ENCODE data around the gene DYNC1LI1. TPM values are rescaled to one million over a fixed set of nuclear protein-coding genes. Genes with fewer than 3 reads are reported as not detected.

The DYNC1LI1 gene
- total and polyA plus RNA-seq, 2 of the 4 experiments (the other 2 are of a cell fraction): 25.2 to 30.8 TPM

GRCh38 chr3:32488474-32489008 lies 82.1 kb downstream of the DYNC1LI1 start:
- no TSS peak for BruUV-seq (replicated peaks)
- no peaks in the 10 kb centered on the region for H3K27me3 ChIP-seq (ENCODE audit: control insufficient read depth, insufficient read depth, low read length)
- H2BK15ac ChIP-seq (ENCODE audit: low read depth, low read length): no peak overlapping the region
- no peak overlapping the region for H4K5ac ChIP-seq (ENCODE audit: low read depth, low read length)
- H3K4me3 ChIP-seq (ENCODE audit: insufficient read depth, low read depth, low read length): no peak overlapping the region
- H2AK9ac ChIP-seq (replicated peaks; ENCODE audit: low read depth, low read length, poor library complexity): no peak overlapping the region
- ChIA-PET POLR2A (ENCODE audit: unreplicated experiment) (no interaction called here), CTCF (interaction anchor here (0.6 kb wide), 1 partner anchor 380 kb away, joined by 3 read pairs; no protein-coding TSS in a partner anchor)
- H3K9ac ChIP-seq (ENCODE audit: low read depth, low read length): no peak overlapping the region
- WGBS, 2 experiments (ENCODE audit: extremely low coverage in 2 of 2, insufficient read length in 1 of 2): no CpG with 5 or more reads among the region's 3 CpGs
- H2BK5ac ChIP-seq (ENCODE audit: low read depth, low read length, poor library complexity, severe bottlenecking): no peak overlapping the region
- peaks cover 4% of the 10 kb centered on the region for H3K4me1 ChIP-seq (ENCODE audit: control insufficient read depth, insufficient read depth, low read length)
- H3K79me1 ChIP-seq (ENCODE audit: low read depth in 1 of 2, low read length in 2 of 2): peaks cover 18 to 30% of the 10 kb centered on the region in 2 experiments
- in situ Hi-C loops (cut with MboI; ENCODE audit: low sequenced_read_pairs): no loop called here
- H3K14ac ChIP-seq (replicated peaks; ENCODE audit: low read depth, low read length): no peak overlapping the region
- no peak overlapping the region for H2AFZ ChIP-seq (replicated peaks; ENCODE audit: low read length, poor library complexity)
- ATAC-seq (ENCODE audit: low read depth) (no peak), DNase-seq (no peak)
- H3K4ac ChIP-seq (ENCODE audit: low read depth, low read length): no peak overlapping the region
- no peak overlapping the region for H3K23ac ChIP-seq (ENCODE audit: low read depth, low read length)
- no peak overlapping the region for H3K4me2 ChIP-seq (ENCODE audit: low read depth, low read length)
- no peak overlapping the region for H3K18ac ChIP-seq (ENCODE audit: low read depth, low read length)
- no peak overlapping the region for H3K27ac ChIP-seq (ENCODE audit: insufficient read depth, low read length)
- no peaks in the 10 kb centered on the region for H3K9me3 ChIP-seq (ENCODE audit: control insufficient read depth, insufficient read depth, low read length)
- no peak overlapping the region for H4K91ac ChIP-seq (ENCODE audit: insufficient read depth, low read depth, low read length)
- H3K36me3 ChIP-seq (ENCODE audit: control insufficient read depth, insufficient read depth, low read length): peaks cover 11% of the 10 kb centered on the region
- TF ChIP-seq, protein P1, sequence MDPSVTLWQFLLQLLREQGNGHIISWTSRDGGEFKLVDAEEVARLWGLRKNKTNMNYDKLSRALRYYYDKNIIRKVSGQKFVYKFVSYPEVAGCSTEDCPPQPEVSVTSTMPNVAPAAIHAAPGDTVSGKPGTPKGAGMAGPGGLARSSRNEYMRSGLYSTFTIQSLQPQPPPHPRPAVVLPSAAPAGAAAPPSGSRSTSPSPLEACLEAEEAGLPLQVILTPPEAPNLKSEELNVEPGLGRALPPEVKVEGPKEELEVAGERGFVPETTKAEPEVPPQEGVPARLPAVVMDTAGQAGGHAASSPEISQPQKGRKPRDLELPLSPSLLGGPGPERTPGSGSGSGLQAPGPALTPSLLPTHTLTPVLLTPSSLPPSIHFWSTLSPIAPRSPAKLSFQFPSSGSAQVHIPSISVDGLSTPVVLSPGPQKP (IDR thresholded peaks at IDR 0.05; ENCODE audit: borderline replicate concordance, low read depth, low read length): no peak
- TF ChIP-seq NFE2L2 (IDR thresholded peaks at IDR 0.05; ENCODE audit: low read depth, low read length) (no peak), MAFK (IDR thresholded peaks at IDR 0.05; ENCODE audit: low read depth, low read length) (no peak)
- peaks cover 16% of the 10 kb centered on the region for H4K20me1 ChIP-seq (ENCODE audit: insufficient read depth, low read length)
- H3K9me1 ChIP-seq (ENCODE audit: insufficient read depth, low read length): peaks cover 8% of the 10 kb centered on the region
- H4K8ac ChIP-seq (ENCODE audit: low read depth in 2 of 2, low read length in 2 of 2): no peak overlapping the region
- dilution Hi-C loops (cut with HindIII; ENCODE audit: low sequenced_read_pairs, unreplicated experiment): no loop called here
- H2AK5ac ChIP-seq (ENCODE audit: low read depth, low read length): no peak overlapping the region
- intact Hi-C loops (cut with micrococcal nuclease): no loop called here
- H2BK120ac ChIP-seq (ENCODE audit: low read depth, low read length): no peak overlapping the region
- H3K56ac ChIP-seq (ENCODE audit: extremely low read depth, insufficient read depth, low read length): no peak overlapping the region
- no peak overlapping the region for H2BK20ac ChIP-seq (ENCODE audit: low read depth, low read length)

Data from IMR-90 (cell line).